AG04450 (cell line): ENCODE measurements around the gene CNTNAP2. TPM values are rescaled to one million over a fixed set of nuclear protein-coding genes. Genes with fewer than 3 reads are reported as not detected.

ENCODE experiments used
- CTCF ChIA-PET: fragments of 300-600, 350-600 bp; formaldehyde crosslinking; extraction: SDS; loops from one replicate; lab custom pipeline; 2022; ENCODE audit warnings: antibody characterized with exemption, inconsistent platforms; lab: Charles Lee
- POLR2A ChIA-PET: fragments of 350-600 bp; formaldehyde crosslinking; extraction: SDS; loops from one replicate; lab custom pipeline; 2021; ENCODE audit warnings: antibody characterized with exemption, inconsistent platforms; lab: Yijun Ruan, JAX
- DNase-seq: peaks from one replicate; pipeline ENCODE4 v3.0.0-alpha.2; 2011; ENCODE audit warnings: low read depth, low spot score
- H3K27ac ChIP-seq: one replicate; pipeline ENCODE4 v1.5.1; 2012; ENCODE audit warnings: low read depth, low read length, control low read depth
- H3K27me3 ChIP-seq: one replicate; pipeline ENCODE4 v1.6.0; 2012; ENCODE audit warnings: low read length; ENCODE audit not compliant: control insufficient read depth, insufficient read depth
- H3K4me3 ChIP-seq: 2 replicates; pipeline ENCODE4 v1.5.1; 2011; ENCODE audit warnings: mild to moderate bottlenecking, low read depth, low read length, control low read depth
- H3K9me3 ChIP-seq: 2 replicates; pipeline ENCODE4 v1.5.1; 2012; ENCODE audit warnings: low read length; ENCODE audit not compliant: control insufficient read depth, insufficient read depth
- CTCF ChIP-seq: IDR thresholded peaks from 2 replicates; pipeline ENCODE4 v1.5.1; 2011; ENCODE audit warnings: low read depth, low read length, control low read depth, inconsistent platforms
- polyA plus RNA-seq: library from polyadenylated mRNA; depleted of rRNA; stranded (reverse); fragments of >200 nt; gene quantifications from 2 replicates; pipeline ENCODE4 v1.2.3, GENCODE V29; 2011

The CNTNAP2 gene
- polyA plus RNA-seq, 1 experiment, result not detected

GRCh38 chr7:147465223-147465622 lies 1348.6 kb downstream of the CNTNAP2 start:
- H3K27me3 ChIP-seq, result no peaks in the 10 kb centered on the region
- no peaks in the 10 kb centered on the region; the same call in 1 of the 2 replicates for H3K9me3 ChIP-seq
- DNase-seq, result no peak
- TF ChIP-seq CTCF, result no peak
- ChIA-PET CTCF (no interaction called here), POLR2A (no interaction called here)
- H3K4me3 ChIP-seq, result no peak overlapping the region
- no peak overlapping the region for H3K27ac ChIP-seq

- no peak for DNase-seq
- H3K27me3 ChIP-seq, result no peaks in the 10 kb centered on the region
- ChIA-PET CTCF (no interaction called here), POLR2A (no interaction called here)
- H3K27ac ChIP-seq, result no peak overlapping the region
- no peak for TF ChIP-seq CTCF
- H3K4me3 ChIP-seq, result no peak overlapping the region
- no peaks in the 10 kb centered on the region; the same call in 1 of the 2 replicates for H3K9me3 ChIP-seq
Observed at GRCh38 chr7:147472556-147472955, 1356.0 kb downstream of the CNTNAP2 start.

GRCh38 chr7:147474862-147475261 lies 1358.3 kb downstream of the CNTNAP2 start:
- no peak for TF ChIP-seq CTCF
- ChIA-PET POLR2A (no interaction called here), CTCF (no interaction called here)
- Histone ChIP-seq H3K9me3 (no peaks in the 10 kb centered on the region), H3K4me3 (no peak overlapping the region), H3K27me3 (no peaks in the 10 kb centered on the region), H3K27ac (no peak overlapping the region)
- no peak for DNase-seq

GRCh38 chr7:147477526-147477925 lies 1360.9 kb downstream of the CNTNAP2 start:
- TF ChIP-seq CTCF, result no peak
- ChIA-PET POLR2A (no interaction called here), CTCF (no interaction called here)
- Histone ChIP-seq H3K4me3 (no peak overlapping the region), H3K27me3 (no peaks in the 10 kb centered on the region), H3K9me3 (no peaks in the 10 kb centered on the region), H3K27ac (no peak overlapping the region)
- no peak for DNase-seq

GRCh38 chr7:147478796-147479195 lies 1362.2 kb downstream of the CNTNAP2 start:
- DNase-seq, result no peak
- H3K9me3 ChIP-seq, result no peaks in the 10 kb centered on the region
- no peak overlapping the region for H3K4me3 ChIP-seq
- POLR2A ChIA-PET, result no interaction called here
- CTCF ChIA-PET, result no interaction called here
- no peak overlapping the region for H3K27ac ChIP-seq
- TF ChIP-seq CTCF, result no peak
- H3K27me3 ChIP-seq, result no peaks in the 10 kb centered on the region
